ENCODE results near the gene COPG2. TPM values are rescaled to one million over a fixed set of nuclear protein-coding genes. Genes with fewer than 3 reads are reported as not detected.
"Not testable (repeated sequence)": the region's sequence is repeated elsewhere in the genome, so short reads cannot be mapped to it uniquely, and the experiment has no call there.

COPG2 gene
- total RNA-seq, 1 donor from 2014 or later, result 15.7 TPM

- Histone ChIP-seq H3K4me1 (no peaks in the 10 kb centered on the region), H3K9me3 (no peaks in the 10 kb centered on the region), H3K27ac (no peak overlapping the region), H3K4me3 (no peak overlapping the region), H3K27me3 (no peaks in the 10 kb centered on the region), H3K36me3 (no peaks in the 10 kb centered on the region)
- intact Hi-C loops (cut with DNase I), result no loop called here
- DNase-seq (ENCODE audit: extremely low spot score in 2 of 2), result no peak
- TF ChIP-seq POLR2A (IDR thresholded peaks at IDR 0.05) (no peak), CTCF (IDR thresholded peaks at IDR 0.05) (no peak), POLR2AphosphoS5 (IDR thresholded peaks at IDR 0.05; ENCODE audit: insufficient read depth in 1 of 2, low read depth in 1 of 2) (no peak)
Measured at GRCh38 chr7:130701650-130702049, 33.1 kb upstream of the COPG2 start.

- Histone ChIP-seq H3K36me3 (no peaks in the 10 kb centered on the region), H3K27me3 (no peaks in the 10 kb centered on the region), H3K27ac (no peak overlapping the region), H3K9me3 (no peaks in the 10 kb centered on the region), H3K4me3 (no peak overlapping the region), H3K4me1 (no peaks in the 10 kb centered on the region)
- no peak for DNase-seq (ENCODE audit: extremely low spot score in 2 of 2)
- intact Hi-C loops (cut with DNase I), result no loop called here
- TF ChIP-seq POLR2A (IDR thresholded peaks at IDR 0.05), result no peak
- TF ChIP-seq CTCF (IDR thresholded peaks at IDR 0.05), result no peak
- no peak for TF ChIP-seq POLR2AphosphoS5 (IDR thresholded peaks at IDR 0.05; ENCODE audit: insufficient read depth in 1 of 2, low read depth in 1 of 2)
Measured at GRCh38 chr7:130700760-130701159, 32.2 kb upstream of the COPG2 start.

- Histone ChIP-seq H3K4me3 (no peak overlapping the region), H3K27ac (no peak overlapping the region), H3K27me3 (no peaks in the 10 kb centered on the region), H3K9me3 (no peaks in the 10 kb centered on the region), H3K4me1 (no peaks in the 10 kb centered on the region), H3K36me3 (no peaks in the 10 kb centered on the region)
- no peak for DNase-seq (ENCODE audit: extremely low spot score in 2 of 2)
- intact Hi-C loops (cut with DNase I), result no loop called here
- TF ChIP-seq POLR2AphosphoS5 (IDR thresholded peaks at IDR 0.05; ENCODE audit: insufficient read depth in 1 of 2, low read depth in 1 of 2), result no peak
- no peak for TF ChIP-seq POLR2A (IDR thresholded peaks at IDR 0.05)
- no peak for TF ChIP-seq CTCF (IDR thresholded peaks at IDR 0.05)
Measured at GRCh38 chr7:130699686-130700085, 31.1 kb upstream of the COPG2 start.

GRCh38 chr7:130697820-130698219 is 29.3 kb upstream of the COPG2 start:
- Histone ChIP-seq H3K4me3 (no peak overlapping the region), H3K27ac (no peak overlapping the region), H3K36me3 (no peaks in the 10 kb centered on the region), H3K27me3 (no peaks in the 10 kb centered on the region), H3K4me1 (no peaks in the 10 kb centered on the region), H3K9me3 (no peaks in the 10 kb centered on the region)
- DNase-seq (ENCODE audit: extremely low spot score in 2 of 2), result no peak
- TF ChIP-seq POLR2A (IDR thresholded peaks at IDR 0.05) (no peak), CTCF (IDR thresholded peaks at IDR 0.05) (no peak), POLR2AphosphoS5 (IDR thresholded peaks at IDR 0.05; ENCODE audit: insufficient read depth in 1 of 2, low read depth in 1 of 2) (no peak)
- intact Hi-C loops (cut with DNase I), result no loop called here

GRCh38 chr7:130695840-130696239 is 27.3 kb upstream of the COPG2 start:
- Histone ChIP-seq H3K4me1 (no peaks in the 10 kb centered on the region), H3K36me3 (no peaks in the 10 kb centered on the region)
- TF ChIP-seq POLR2AphosphoS5 (IDR thresholded peaks at IDR 0.05; ENCODE audit: insufficient read depth in 1 of 2, low read depth in 1 of 2), result no peak
- no peak for TF ChIP-seq CTCF (IDR thresholded peaks at IDR 0.05)
- no peak for TF ChIP-seq POLR2A (IDR thresholded peaks at IDR 0.05)

GRCh38 chr7:130692396-130692795 is 23.8 kb upstream of the COPG2 start:
- intact Hi-C loops (cut with DNase I); H3K4me3 ChIP-seq; H3K27me3 ChIP-seq; H3K4me1 ChIP-seq; DNase-seq (ENCODE audit: extremely low spot score in 2 of 2); H3K9me3 ChIP-seq; H3K36me3 ChIP-seq; H3K27ac ChIP-seq: not testable (repeated sequence)

More at GRCh38 chr7:130695840-130696239, 27.3 kb upstream of the COPG2 start:
- H3K9me3 ChIP-seq, result no peaks in the 10 kb centered on the region
- H3K27ac ChIP-seq, result no peak overlapping the region
- no peak overlapping the region for H3K4me3 ChIP-seq
- intact Hi-C loops (cut with DNase I), result no loop called here
- no peaks in the 10 kb centered on the region for H3K27me3 ChIP-seq
- no peak for DNase-seq (ENCODE audit: extremely low spot score in 2 of 2)
